GM23338 (cell line): ENCODE data around the gene NXPH3. TPM values are rescaled to one million over a fixed set of nuclear protein-coding genes. Genes with fewer than 3 reads are reported as not detected.

ENCODE experiments used
- ATAC-seq: fragments of 200-7000 bp; cut with Tn5 transposase; 3 replicates; pipeline ENCODE4 v1.9.1; 2020
- DNase-seq: peaks from one replicate; pipeline ENCODE4 v3.0.0-alpha.2; 2015; ENCODE audit warnings: low spot score
- H2AFZ ChIP-seq: fragments of 200-600 bp; sonication (generic); 2 replicates; pipeline ENCODE4 v1.8.0; 2016; ENCODE audit warnings: antibody characterized with exemption, mild to moderate bottlenecking, moderate library complexity
- H3F3A ChIP-seq: fragments of 200-600 bp; sonication (generic); replicated peaks from 2 replicates; pipeline ENCODE4 v1.8.0; 2017; ENCODE audit warnings: antibody characterized with exemption, mixed run types, low read depth
- H3K27ac ChIP-seq: fragments of 200-600 bp; sonication (generic); 2 replicates; pipeline ENCODE4 v1.6.1; 2016; ENCODE audit warnings: low read depth
- H3K27me3 ChIP-seq: fragments of 200-600 bp; sonication (generic); 2 replicates; pipeline ENCODE4 v1.8.0; 2016; ENCODE audit warnings: mild to moderate bottlenecking, mixed run types, moderate library complexity; ENCODE audit not compliant: insufficient read depth
- H3K36me3 ChIP-seq: fragments of 200-600 bp; sonication (generic); 2 replicates; pipeline ENCODE4 v1.8.0; 2016; ENCODE audit warnings: mild to moderate bottlenecking; ENCODE audit not compliant: insufficient read depth
- H3K4me1 ChIP-seq: fragments of 200-600 bp; sonication (generic); 2 replicates; pipeline ENCODE4 v1.8.0; 2016; ENCODE audit warnings: mild to moderate bottlenecking, moderate library complexity; ENCODE audit not compliant: insufficient read depth
- H3K4me2 ChIP-seq: fragments of 200-600 bp; sonication (generic); 2 replicates; pipeline ENCODE4 v1.7.1; 2017; ENCODE audit warnings: mixed run types
- H3K4me3 ChIP-seq: fragments of 200-600 bp; sonication (generic); 2 replicates; pipeline ENCODE4 v1.6.1; 2016; ENCODE audit warnings: mixed run types
- H3K79me2 ChIP-seq: fragments of 200-600 bp; sonication (generic); replicated peaks from 2 replicates; pipeline ENCODE4 v1.8.0; 2017; ENCODE audit warnings: mild to moderate bottlenecking; ENCODE audit not compliant: insufficient read depth
- H3K9me2 ChIP-seq: fragments of 200-600 bp; sonication (generic); 2 replicates; pipeline ENCODE4 v1.8.0; 2017; ENCODE audit not compliant: insufficient read depth
- H4K20me1 ChIP-seq: fragments of 200-600 bp; sonication (generic); replicated peaks from 2 replicates; pipeline ENCODE4 v1.8.0; 2017; ENCODE audit warnings: mild to moderate bottlenecking; ENCODE audit not compliant: insufficient read depth
- H3K27ac Mint-ChIP-seq: 2 replicates; pipeline ENCODE4 v1.8.0; 2020; ENCODE audit warnings: inconsistent platforms, mild to moderate bottlenecking, moderate library complexity, mixed read lengths
- H3K27me3 Mint-ChIP-seq: 3 replicates; pipeline ENCODE4 v1.8.0; 2022; ENCODE audit warnings: low read depth, mild to moderate bottlenecking, moderate library complexity, mixed read lengths, inconsistent platforms; ENCODE audit not compliant: insufficient read depth, poor library complexity
- H3K36me3 Mint-ChIP-seq: 3 replicates; pipeline ENCODE4 v1.8.0; 2021; ENCODE audit warnings: low read depth, mild to moderate bottlenecking, inconsistent platforms, moderate library complexity, mixed read lengths
- H3K4me1 Mint-ChIP-seq: 3 replicates; pipeline ENCODE4 v1.8.0; 2020; ENCODE audit warnings: mild to moderate bottlenecking, inconsistent platforms, mixed read lengths
- H3K4me3 Mint-ChIP-seq: 3 replicates; pipeline ENCODE4 v1.8.0; 2021; ENCODE audit warnings: moderate library complexity, mild to moderate bottlenecking, inconsistent platforms, mixed read lengths
- H3K9me3 Mint-ChIP-seq: 3 replicates; pipeline ENCODE4 v1.8.0; 2020; ENCODE audit warnings: moderate library complexity, mild to moderate bottlenecking, inconsistent platforms, mixed read lengths
- CTCF ChIP-seq, 2 experiments: fragments of 200-600 bp in 1 of 2; sonication (generic) in 1 of 2; conservative IDR thresholded peaks; 2 replicates each; pipeline versions ENCODE4 v1.5.1 to v1.6.1; 2016 to 2017; ENCODE audit warnings: antibody characterized with exemption in 2 of 2, low read depth in 2 of 2, mild to moderate bottlenecking in 2 of 2, moderate library complexity in 1 of 2
- JUNB ChIP-seq: IDR thresholded peaks from one replicate; pipeline ENCODE4 v1.6.1; 2016; ENCODE audit warnings: antibody characterized with exemption; ENCODE audit not compliant: unreplicated experiment
- POLR2AphosphoS5 ChIP-seq: IDR thresholded peaks from 2 replicates; pipeline ENCODE4 v1.6.1; 2016; ENCODE audit warnings: antibody characterized with exemption, low read depth
- STAT1 ChIP-seq: IDR thresholded peaks from one replicate; pipeline ENCODE4 v1.6.1; 2016; ENCODE audit warnings: antibody characterized with exemption; ENCODE audit not compliant: unreplicated experiment
- ZNF331 ChIP-seq: fragments of 250-450 bp; sonication (Bioruptor Pico); IDR thresholded peaks from 2 replicates; pipeline ENCODE4 v1.5.0; 2020; ENCODE audit warnings: low read depth, mild to moderate bottlenecking, moderate library complexity
- ZNF462 ChIP-seq: fragments of 250-450 bp; sonication (Bioruptor Pico); IDR thresholded peaks from 2 replicates; pipeline ENCODE4 v1.5.0; 2020; ENCODE audit warnings: mild to moderate bottlenecking, moderate library complexity
- polyA plus RNA-seq: library from polyadenylated mRNA; unstranded; fragments of >200 nt; fragmentation: Nextera tagmentation; extraction: Ambion mirVana; gene quantifications from 2 replicates; pipeline ENCODE4 v1.2.1, GENCODE V29; 2016
- total RNA-seq: library from RNA; depleted of rRNA; stranded (reverse); fragments of >200 nt; shearing (Covaris generic); gene quantifications from 2 replicates; pipeline ENCODE4 v1.2.3, GENCODE V29; 2014

The NXPH3 gene
- total and polyA plus RNA-seq, 2 experiments from 2014 or later: 0.23 to 2.7 TPM

- TF ChIP-seq ZNF462 (CRISPR knock-in tag) (no peak), POLR2AphosphoS5 (no peak), JUNB (no peak)
Observed at GRCh38 chr17:49598918-49599317, 23.2 kb downstream of the NXPH3 start (continued).

- H3K27me3 ChIP-seq: no peaks in the 10 kb centered on the region
- no peak overlapping the region for H3K27ac ChIP-seq
- H2AFZ ChIP-seq: no peak overlapping the region
- H3K36me3 ChIP-seq: no peaks in the 10 kb centered on the region
- Mint-ChIP-seq H3K9me3 (no peaks in the 10 kb centered on the region), H3K27ac (no peak overlapping the region), H3K4me3 (no peak overlapping the region), H3K4me1 (no peaks in the 10 kb centered on the region), H3K27me3 (peaks cover 2% of the 10 kb centered on the region), H3K36me3 (peaks cover 24% of the 10 kb centered on the region; the same call in 2 of the 3 replicates)
- ATAC-seq (no peak), DNase-seq (no peak)
- TF ChIP-seq CTCF (conservative IDR thresholded peaks at IDR 0.05; ENCODE audit: low read depth in 2 of 2) (no peak), POLR2AphosphoS5 (no peak), STAT1 (no peak), ZNF331 (no peak)
- no peaks in the 10 kb centered on the region for H4K20me1 ChIP-seq
- H3K4me2 ChIP-seq: no peak overlapping the region
- H3K4me1 ChIP-seq: no peaks in the 10 kb centered on the region
- H3F3A ChIP-seq: no peaks in the 10 kb centered on the region
- H3K79me2 ChIP-seq: no peaks in the 10 kb centered on the region
- no peaks in the 10 kb centered on the region for H3K9me2 ChIP-seq
- no peak overlapping the region for H3K4me3 ChIP-seq
Observed at GRCh38 chr17:49600949-49601348, 25.3 kb downstream of the NXPH3 start.
